Measurements from ENCODE around the gene ARPC5.

DNA sequence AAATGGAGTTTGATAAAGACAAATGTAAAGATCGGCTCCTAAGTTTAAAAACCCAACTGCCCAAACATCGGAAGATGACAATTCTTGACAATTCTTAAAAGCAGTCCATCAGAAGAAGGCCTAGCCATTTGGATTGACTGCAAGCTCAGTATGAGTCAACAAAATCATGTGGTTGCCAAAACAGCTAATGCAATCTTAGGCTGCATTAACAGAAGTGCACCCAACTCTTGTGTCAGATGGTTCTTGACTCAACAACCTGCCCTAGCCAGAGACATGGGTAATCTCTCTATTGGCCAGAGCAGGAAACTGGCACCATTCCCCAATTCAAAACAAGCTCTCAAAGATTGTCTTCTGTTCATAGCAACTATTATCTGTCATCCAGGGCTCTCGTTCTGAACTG, 35.4 kb downstream of the ARPC5 start:
- TF ChIP-seq, protein P1, sequence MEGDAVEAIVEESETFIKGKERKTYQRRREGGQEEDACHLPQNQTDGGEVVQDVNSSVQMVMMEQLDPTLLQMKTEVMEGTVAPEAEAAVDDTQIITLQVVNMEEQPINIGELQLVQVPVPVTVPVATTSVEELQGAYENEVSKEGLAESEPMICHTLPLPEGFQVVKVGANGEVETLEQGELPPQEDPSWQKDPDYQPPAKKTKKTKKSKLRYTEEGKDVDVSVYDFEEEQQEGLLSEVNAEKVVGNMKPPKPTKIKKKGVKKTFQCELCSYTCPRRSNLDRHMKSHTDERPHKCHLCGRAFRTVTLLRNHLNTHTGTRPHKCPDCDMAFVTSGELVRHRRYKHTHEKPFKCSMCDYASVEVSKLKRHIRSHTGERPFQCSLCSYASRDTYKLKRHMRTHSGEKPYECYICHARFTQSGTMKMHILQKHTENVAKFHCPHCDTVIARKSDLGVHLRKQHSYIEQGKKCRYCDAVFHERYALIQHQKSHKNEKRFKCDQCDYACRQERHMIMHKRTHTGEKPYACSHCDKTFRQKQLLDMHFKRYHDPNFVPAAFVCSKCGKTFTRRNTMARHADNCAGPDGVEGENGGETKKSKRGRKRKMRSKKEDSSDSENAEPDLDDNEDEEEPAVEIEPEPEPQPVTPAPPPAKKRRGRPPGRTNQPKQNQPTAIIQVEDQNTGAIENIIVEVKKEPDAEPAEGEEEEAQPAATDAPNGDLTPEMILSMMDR (conservative IDR thresholded peaks at IDR 0.05; ENCODE audit: low read depth, low read length) = no peak
- TF ChIP-seq EZH2 (IDR thresholded peaks at IDR 0.05; ENCODE audit: borderline replicate concordance, low read depth, low read length, poor library complexity, severe bottlenecking) = no peak

Measured in A673 (cell line).